HG03103 (cell line): ENCODE results near the gene SLC22A23.

Experiments used
- ATAC-seq: cut with Tn5 transposase; IDR thresholded peaks from one replicate; pipeline ENCODE4 v1.9.1; 2021; ENCODE audit warnings: low read depth; ENCODE audit not compliant: unreplicated experiment

The SLC22A23 gene

DNA sequence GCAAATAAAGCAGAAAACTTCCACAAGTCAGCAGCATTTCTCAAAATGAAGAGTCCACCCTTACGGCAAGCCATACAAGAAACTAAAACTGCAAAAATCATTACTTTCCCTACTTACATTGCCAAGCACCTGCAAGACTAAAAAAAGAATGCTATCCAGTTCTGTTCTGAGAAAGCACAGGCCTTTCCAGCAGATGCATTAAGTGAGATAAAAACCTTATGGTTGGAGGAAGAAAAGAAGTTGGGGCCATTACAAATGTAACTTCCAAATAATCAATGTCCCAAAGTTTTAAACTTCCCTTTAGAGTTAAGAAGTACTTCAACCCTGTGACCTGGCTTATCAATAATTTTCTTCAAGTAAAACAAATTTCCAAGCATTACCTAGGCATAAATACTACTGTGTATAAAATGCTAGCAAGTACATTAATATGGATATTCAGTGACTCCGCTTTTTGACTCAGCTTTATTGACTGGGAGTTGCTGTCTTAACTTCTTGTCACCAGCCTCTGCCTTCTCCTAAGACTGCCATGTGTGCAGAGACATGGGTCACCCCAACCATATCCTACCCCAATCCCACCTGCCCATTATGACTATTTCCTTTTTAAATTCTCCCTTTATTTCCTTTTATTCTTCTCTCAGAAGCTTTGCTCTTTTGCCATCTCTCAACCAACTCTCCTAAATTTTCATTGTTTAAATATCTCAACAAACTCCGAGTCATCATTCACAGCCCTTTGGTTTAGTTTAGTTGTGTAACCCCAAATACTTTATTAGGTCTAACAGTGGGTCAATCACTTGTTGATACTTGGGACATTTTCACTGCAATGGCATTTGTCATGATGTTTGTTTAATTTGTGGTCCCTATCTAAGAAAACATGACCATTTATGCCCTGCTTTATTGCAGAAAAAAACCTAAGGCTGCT lies 49.7 kb downstream of the SLC22A23 start:
- ATAC-seq: no peak

DNA sequence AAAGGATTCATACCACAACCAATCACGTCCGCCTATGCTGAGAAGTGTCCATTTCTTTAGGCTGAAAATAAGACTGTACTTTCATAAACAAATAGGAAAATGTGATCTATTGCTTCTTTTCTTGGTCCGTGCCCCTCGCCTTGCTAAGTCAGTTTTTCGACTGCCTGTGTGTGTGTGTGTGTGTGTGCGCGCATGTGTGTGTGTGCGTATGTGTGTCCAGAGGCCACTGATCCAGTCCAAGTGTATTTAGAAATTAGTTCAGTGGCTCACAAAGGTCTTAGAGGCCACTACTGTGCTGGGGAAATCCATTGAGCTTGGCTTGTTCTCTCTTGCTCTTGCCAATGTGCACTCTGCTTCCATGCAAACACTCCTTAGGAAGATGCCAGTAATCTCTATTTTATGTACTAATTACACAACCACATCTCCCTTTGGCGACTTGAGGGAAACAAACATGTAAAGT lies 50.5 kb downstream of the SLC22A23 start:
- ATAC-seq: no peak

DNA sequence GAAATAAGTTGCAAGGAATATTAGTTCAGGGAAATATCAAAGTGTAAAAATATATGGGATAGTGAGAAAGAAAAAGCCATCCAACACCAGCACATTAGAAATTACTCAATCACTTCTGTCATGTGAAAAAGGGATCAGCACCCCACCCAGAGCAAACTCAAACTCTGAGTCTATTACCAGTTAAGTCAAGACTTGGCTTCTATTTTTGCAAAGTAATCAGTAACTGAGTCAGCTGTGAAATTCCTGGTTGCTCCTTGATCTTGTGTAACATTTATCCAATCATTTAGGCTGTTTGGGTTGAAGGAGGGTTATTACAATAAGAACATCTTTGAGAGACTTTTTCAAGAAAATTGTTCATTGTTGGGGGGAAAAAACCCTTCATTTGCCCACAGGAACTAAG lies 51.2 kb downstream of the SLC22A23 start:
- no peak for ATAC-seq

- no peak for ATAC-seq
These were observed 51.7 kb downstream of the SLC22A23 start for GRCh38 chr6:3405182-3405518.

DNA sequence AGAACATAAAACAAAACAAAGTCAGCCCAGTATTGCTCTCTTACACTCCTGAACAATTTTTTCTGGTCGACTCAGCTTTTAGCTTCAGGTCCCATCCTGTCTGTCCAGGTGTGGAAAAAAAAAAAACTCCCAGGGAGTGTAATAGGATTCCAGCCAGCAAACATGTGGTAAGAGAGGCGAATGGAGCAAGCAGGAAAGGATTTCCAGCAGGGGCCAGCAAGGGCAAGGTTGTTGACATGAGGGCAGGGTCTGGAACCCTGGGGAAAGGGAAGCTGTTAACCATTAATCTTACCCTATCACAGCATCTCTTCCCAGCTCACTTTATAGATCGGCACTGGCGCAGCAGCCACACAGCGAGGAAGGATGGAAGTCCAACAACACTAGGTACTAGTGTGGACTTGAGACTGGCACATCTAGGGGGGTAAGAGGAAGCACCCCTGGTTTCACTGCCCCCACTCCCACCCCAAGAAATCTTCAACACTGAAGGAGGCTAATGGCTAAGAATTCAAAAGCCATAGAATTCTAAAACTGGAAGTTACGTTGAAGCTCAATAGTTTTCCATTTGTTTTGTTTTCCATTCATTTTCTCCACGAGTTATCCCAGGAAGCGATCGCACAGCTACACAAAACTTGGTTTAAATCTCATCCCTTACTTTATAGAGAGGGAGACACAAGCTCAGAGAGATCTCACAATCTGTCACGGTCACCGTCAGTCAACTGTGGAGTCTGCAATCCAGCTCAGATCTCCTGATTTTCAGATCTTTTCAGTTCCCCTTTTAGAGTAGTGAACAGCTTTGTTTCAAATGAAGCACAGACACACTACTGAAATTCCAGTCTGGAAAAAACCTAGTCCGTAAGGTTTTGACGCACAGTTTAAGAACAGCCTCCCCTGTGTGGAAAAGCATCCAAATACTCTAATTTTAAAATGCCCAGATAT lies 53.3 kb downstream of the SLC22A23 start:
- no peak for ATAC-seq

DNA sequence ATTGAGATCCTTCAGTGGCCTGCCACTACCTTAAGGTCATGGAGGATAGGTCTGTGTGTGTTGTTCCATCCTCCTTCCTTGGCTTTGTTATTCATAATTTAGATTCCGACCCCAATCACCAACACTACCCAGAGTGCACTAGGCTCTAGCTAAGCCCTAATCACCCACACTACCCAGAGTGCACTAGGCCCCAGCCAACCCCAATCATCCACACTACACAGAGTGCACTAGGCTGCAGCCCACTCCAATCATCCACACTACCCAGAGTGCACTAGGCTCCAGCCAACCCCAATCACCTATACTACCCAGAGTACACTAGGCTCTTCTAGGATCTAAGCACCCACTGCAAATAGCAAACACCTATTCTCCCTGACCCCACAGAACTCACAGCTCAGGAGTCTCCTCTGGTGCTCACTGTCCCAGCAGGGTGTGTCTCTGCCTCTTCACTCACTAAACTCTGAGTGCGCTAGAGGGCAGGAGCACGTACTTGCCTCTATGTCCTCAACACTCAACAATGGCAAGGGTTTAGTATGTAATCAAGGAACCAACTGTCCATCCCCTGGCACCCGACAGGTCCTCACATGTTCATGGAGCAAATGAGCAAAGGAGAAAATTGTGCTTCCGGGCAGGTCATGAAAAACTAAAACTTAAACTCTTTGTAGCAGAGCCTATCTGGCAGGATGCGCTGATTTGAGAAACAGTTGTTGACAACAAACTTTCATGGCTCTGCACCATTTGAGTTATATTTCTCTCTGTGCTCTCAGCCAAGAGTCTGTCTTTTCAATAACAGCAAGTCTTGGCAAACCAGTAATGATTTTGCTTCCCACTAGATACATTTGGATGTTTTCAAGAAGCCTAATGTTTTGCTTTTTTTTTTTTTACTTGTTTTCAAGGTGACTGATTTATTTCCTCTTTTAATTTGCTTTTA lies 54.3 kb downstream of the SLC22A23 start:
- ATAC-seq: no peak

DNA sequence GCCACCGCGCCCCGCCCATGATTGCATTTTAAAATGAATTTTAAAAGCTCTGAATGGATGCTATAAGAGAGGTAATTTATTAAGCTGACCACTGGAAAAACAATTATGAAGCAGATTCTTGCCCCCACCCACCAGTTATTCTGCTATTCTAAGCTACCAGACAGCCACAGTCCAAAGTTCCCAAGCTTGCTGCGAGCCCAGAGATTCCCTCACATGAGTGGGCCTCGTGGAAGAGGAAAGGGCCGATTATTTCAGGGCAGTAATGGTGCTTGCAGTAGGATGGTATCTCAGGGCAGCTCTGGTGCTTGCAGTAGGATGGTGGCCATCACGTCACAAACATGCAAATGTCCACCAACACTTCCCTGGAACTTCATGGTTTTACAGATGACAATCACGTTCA lies 56.7 kb downstream of the SLC22A23 start:
- ATAC-seq: no peak

GRCh38 chr6:3398755-3399696 lies 57.8 kb downstream of the SLC22A23 start:
- ATAC-seq: no peak

DNA sequence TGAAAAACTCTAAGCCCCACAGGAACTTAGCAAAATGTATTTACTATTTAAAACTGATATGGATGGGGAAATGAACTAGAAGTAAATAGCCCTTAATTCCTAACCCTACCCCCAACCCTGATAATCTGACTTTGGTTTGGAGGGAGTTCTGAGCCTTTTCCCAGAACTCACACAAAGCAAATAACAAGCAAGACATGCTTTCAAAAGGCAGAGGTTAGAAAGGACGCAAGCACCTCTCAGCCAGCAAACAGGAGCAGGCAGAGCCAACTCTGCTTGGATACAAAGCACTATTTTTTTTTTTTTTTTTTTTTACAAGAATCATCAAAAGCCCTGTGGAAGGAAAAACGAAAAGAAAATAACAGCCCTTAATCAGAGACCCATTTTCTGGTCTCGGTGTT lies 58.7 kb downstream of the SLC22A23 start:
- ATAC-seq: no peak

DNA sequence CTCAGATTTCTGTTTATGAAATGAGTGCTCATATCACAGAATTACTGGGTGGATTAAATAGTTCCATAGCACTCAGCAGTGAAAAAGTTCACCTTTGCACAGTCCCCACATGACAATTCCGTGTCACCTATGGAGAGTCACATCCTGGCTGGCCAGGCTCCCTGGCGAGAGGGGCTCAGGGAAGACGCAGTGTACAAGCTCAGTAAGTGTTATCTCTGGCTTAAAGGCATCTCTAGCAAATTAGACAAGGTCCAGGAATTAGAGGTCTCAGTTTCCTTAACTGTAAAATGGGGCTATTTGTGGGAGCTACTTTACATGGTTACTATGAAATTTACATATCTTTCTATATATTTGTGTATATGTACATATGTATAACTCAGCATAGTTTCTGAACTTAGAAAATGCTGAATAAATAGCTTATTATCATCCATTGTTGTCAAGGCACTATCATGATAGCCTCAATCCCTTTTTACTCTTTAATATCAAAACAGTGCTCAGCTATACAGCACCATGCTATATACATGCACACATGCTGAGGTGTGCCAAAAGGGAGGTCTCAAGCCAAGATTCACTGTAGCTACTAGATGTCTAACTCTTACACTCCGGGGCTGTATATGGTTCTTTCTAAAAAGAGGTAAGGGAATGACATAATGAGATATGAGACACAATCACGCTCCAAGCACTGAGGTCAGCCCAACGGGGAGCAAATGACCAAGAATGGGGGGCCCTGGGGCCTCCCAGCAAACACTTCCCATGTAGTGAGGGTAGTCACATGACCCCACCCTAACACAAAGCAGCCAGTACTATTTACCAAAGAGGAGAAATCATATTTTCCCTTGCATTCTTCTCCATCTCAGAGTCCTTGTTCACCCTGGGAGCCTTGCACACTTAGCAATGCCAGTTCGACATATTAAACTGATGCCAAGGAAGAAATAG lies 59.4 kb downstream of the SLC22A23 start:
- no peak for ATAC-seq

DNA sequence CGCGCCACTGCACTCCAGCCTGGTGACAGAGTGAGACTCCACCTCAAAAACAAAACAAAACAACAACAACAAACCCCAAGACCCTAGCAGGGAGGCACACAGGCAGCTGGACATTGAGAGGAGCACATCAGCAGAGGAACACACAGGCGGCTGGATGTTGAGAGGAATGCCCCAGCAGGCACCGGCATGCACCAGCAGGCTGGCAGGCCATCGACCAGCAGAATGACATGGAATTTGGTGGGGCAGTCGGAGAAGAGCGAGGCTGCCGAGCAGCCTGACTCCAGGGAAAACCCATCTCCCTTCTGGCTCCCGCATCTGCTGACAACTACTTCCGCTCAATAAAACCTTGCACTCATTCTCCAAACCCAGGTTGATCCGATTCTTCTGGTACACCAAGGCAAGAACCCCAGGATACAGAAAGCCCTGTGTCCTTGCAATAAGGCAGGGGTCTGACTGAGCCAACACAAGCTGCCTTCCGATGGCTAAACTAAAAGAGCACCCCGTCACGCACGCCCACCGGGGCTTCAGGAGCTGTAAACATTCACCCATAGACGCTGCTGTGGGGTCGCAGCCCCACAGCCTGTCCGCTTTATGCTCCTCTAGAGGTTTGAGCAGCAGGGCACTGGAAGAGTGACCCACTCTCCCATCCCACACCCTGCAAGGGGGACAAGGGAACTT lies 60.2 kb downstream of the SLC22A23 start:
- ATAC-seq: no peak

GRCh38 chr6:3394671-3395070 lies 62.2 kb downstream of the SLC22A23 start:
- no peak for ATAC-seq

- no peak for ATAC-seq
These were observed 63.0 kb downstream of the SLC22A23 start for GRCh38 chr6:3393836-3394202.

GRCh38 chr6:3392930-3393835 lies 63.7 kb downstream of the SLC22A23 start:
- ATAC-seq: no peak

DNA sequence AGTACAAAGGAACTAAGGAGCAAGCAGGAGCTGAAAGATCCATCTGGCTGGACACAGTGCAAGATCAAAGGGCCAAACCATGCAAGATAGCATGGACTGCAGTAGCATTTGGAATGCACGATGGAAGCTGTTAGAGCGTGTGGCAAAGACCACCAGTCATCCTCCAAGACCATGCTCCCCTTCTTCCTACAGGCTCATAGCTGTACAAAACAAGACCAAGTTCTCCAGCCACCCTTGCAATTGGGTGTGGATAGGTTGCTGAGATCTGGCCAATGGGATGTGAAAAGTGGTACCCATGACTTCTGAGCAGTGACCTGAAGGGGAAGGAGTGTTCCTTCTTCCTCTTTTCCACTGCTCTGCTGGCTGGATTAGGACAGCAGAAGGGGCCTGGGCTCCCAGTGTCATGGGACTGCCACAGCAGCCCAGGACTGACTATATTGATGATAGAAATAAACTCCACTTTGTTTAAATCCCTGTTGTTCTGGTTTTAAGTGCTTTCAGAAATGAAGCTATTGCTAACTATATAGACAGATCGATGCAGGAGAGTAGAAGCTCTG lies 64.9 kb downstream of the SLC22A23 start:
- no peak for ATAC-seq

DNA sequence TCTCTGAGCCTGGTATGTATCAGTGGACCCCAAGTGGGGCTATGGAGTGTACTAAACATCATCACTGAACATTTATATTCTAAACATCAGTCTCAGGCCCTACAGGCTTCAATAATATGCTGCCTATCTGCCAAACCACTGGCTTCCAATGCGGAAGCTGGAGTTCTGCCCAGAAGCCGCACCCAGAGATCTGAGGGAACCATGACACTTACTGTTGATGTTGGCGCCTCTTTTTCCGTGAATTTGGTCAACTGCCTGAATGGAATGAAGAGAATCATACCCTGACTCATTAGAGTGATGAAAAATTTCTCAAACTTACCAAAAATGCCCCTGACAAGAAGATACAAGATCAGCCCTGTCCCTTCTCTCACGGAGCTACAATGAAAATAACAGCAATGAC lies 66.2 kb downstream of the SLC22A23 start:
- no peak for ATAC-seq
